22Rv1 (cell line): ENCODE data around the gene ACTN3.

Experiments
- ZFX ChIP-seq: fragments of 450-650 bp; IDR thresholded peaks from 2 replicates; pipeline ENCODE4 v1.6.1; 2017; ENCODE audit warnings: antibody characterized with exemption, borderline replicate concordance
- TF ChIP-seq, protein P1 (sequence below): fragments of 450-650 bp; IDR thresholded peaks from 2 replicates; pipeline ENCODE4 v1.5.1; 2017; ENCODE audit warnings: mild to moderate bottlenecking

DNA sequence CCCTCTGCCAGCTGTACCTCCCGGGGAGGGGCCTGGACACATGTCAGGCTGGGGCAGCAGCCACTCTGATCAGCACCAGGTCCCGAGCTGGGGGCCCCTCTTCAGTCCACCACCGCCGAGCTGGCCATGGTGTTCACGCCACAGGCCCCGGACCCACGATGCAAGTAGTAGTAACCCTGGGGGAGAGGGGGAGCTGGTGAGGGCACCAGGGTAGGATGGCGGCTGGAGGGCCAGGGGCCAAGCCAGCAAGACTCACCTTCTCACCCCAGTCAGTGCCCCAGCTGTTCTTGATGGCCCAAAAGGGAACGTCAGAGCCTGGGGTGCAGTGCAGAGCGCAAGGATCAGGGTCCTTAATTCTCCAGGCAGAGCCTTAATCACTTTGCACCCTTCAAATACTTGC lies 17.1 kb downstream of the ACTN3 start:
- TF ChIP-seq, protein P1, sequence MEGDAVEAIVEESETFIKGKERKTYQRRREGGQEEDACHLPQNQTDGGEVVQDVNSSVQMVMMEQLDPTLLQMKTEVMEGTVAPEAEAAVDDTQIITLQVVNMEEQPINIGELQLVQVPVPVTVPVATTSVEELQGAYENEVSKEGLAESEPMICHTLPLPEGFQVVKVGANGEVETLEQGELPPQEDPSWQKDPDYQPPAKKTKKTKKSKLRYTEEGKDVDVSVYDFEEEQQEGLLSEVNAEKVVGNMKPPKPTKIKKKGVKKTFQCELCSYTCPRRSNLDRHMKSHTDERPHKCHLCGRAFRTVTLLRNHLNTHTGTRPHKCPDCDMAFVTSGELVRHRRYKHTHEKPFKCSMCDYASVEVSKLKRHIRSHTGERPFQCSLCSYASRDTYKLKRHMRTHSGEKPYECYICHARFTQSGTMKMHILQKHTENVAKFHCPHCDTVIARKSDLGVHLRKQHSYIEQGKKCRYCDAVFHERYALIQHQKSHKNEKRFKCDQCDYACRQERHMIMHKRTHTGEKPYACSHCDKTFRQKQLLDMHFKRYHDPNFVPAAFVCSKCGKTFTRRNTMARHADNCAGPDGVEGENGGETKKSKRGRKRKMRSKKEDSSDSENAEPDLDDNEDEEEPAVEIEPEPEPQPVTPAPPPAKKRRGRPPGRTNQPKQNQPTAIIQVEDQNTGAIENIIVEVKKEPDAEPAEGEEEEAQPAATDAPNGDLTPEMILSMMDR: no peak
- no peak for TF ChIP-seq ZFX
